Measurements from ENCODE around the gene OAF.

Gene OAF

GRCh38 chr11:120199613-120200012 is 11.2 kb upstream of the OAF start:
- TF ChIP-seq CTCF (IDR thresholded peaks at IDR 0.05; ENCODE audit: low read depth, low read length, poor library complexity, severe bottlenecking) (no peak), EZH2phosphoT487 (IDR thresholded peaks at IDR 0.05; ENCODE audit: borderline replicate concordance, low read length) (no peak)
- Histone ChIP-seq H3K27ac (ENCODE audit: low read depth, low read length) (no peak overlapping the region), H3K4me3 (ENCODE audit: low read length) (no peak overlapping the region), H4K20me1 (ENCODE audit: control insufficient read depth, insufficient read depth, low read depth, low read length) (no peaks in the 10 kb centered on the region), H3K79me2 (ENCODE audit: control insufficient read depth, low read length) (no peaks in the 10 kb centered on the region), H3F3A (ENCODE audit: control insufficient read depth, insufficient read depth) (no peaks in the 10 kb centered on the region), H3K36me3 (ENCODE audit: control insufficient read depth, low read length) (no peaks in the 10 kb centered on the region), H3K4me1 (ENCODE audit: control insufficient read depth, low read length) (no peaks in the 10 kb centered on the region), H3K9me3 (ENCODE audit: control insufficient read depth, insufficient read depth, low read length) (no peaks in the 10 kb centered on the region), H3K4me2 (ENCODE audit: low read length) (no peak overlapping the region), H3K27me3 (ENCODE audit: control insufficient read depth, low read length) (0 out of 2 replicates have a peak, but pooled peaks cover 3% of the 10 kb centered on the region), H3K9me2 (replicated peaks; ENCODE audit: control insufficient read depth, low read length) (no peaks in the 10 kb centered on the region)

- Histone ChIP-seq H3F3A (ENCODE audit: control insufficient read depth, insufficient read depth) (no peaks in the 10 kb centered on the region), H3K9me3 (ENCODE audit: control insufficient read depth, insufficient read depth, low read length) (no peaks in the 10 kb centered on the region), H3K9me2 (replicated peaks; ENCODE audit: control insufficient read depth, low read length) (no peaks in the 10 kb centered on the region), H3K36me3 (ENCODE audit: control insufficient read depth, low read length) (no peaks in the 10 kb centered on the region), H3K27ac (ENCODE audit: low read depth, low read length) (no peak overlapping the region), H4K20me1 (ENCODE audit: control insufficient read depth, insufficient read depth, low read depth, low read length) (no peaks in the 10 kb centered on the region), H3K4me1 (ENCODE audit: control insufficient read depth, low read length) (no peaks in the 10 kb centered on the region), H3K79me2 (ENCODE audit: control insufficient read depth, low read length) (no peaks in the 10 kb centered on the region), H3K27me3 (ENCODE audit: control insufficient read depth, low read length) (0 out of 2 replicates have a peak, but pooled peaks cover 3% of the 10 kb centered on the region), H3K4me3 (ENCODE audit: low read length) (no peak overlapping the region), H3K4me2 (ENCODE audit: low read length) (no peak overlapping the region)
- TF ChIP-seq CTCF (IDR thresholded peaks at IDR 0.05; ENCODE audit: low read depth, low read length, poor library complexity, severe bottlenecking) (no peak), EZH2phosphoT487 (IDR thresholded peaks at IDR 0.05; ENCODE audit: borderline replicate concordance, low read length) (no peak)
Measured at GRCh38 chr11:120200677-120201076, 10.2 kb upstream of the OAF start.

GRCh38 chr11:120201653-120202052 is 9.2 kb upstream of the OAF start:
- Histone ChIP-seq H3K9me2 (replicated peaks; ENCODE audit: control insufficient read depth, low read length) (no peaks in the 10 kb centered on the region), H3K4me3 (ENCODE audit: low read length) (no peak overlapping the region), H3F3A (ENCODE audit: control insufficient read depth, insufficient read depth) (no peaks in the 10 kb centered on the region), H3K27ac (ENCODE audit: low read depth, low read length) (no peak overlapping the region), H3K4me1 (ENCODE audit: control insufficient read depth, low read length) (no peaks in the 10 kb centered on the region), H3K36me3 (ENCODE audit: control insufficient read depth, low read length) (no peaks in the 10 kb centered on the region), H3K79me2 (ENCODE audit: control insufficient read depth, low read length) (no peaks in the 10 kb centered on the region), H4K20me1 (ENCODE audit: control insufficient read depth, insufficient read depth, low read depth, low read length) (no peaks in the 10 kb centered on the region), H3K4me2 (ENCODE audit: low read length) (no peak overlapping the region), H3K27me3 (ENCODE audit: control insufficient read depth, low read length) (0 out of 2 replicates have a peak, but pooled peaks cover 2% of the 10 kb centered on the region), H3K9me3 (ENCODE audit: control insufficient read depth, insufficient read depth, low read length) (no peaks in the 10 kb centered on the region)
- no peak for TF ChIP-seq EZH2phosphoT487 (IDR thresholded peaks at IDR 0.05; ENCODE audit: borderline replicate concordance, low read length)
- TF ChIP-seq CTCF (IDR thresholded peaks at IDR 0.05; ENCODE audit: low read depth, low read length, poor library complexity, severe bottlenecking) = no peak

Measured in DOHH2 (cell line).